ENCODE data around the gene AGTR1. TPM values are rescaled to one million over a fixed set of nuclear protein-coding genes. Genes with fewer than 3 reads are reported as not detected.

AGTR1 gene
- polyA plus RNA-seq, 1 experiment = 0.35 TPM

DNA sequence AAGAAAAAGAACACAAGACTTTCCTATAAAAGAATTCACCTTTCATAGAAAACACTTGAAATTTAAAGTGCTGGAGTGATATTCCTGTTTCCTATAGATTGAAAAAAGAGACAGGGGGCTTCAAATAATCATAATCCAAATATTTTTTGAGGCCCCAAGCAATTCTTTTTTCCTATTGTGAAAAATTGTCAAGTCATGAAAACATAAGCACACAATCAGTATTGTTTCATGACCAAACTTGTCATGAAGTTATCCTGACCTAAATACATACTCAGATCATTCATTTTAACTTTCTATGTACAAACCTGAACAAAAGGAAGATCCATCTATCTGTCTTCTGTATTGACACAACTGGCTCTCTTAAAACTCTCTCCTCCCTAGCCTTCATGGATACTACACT is 57.9 kb downstream of the AGTR1 start:
- TF ChIP-seq, protein P1, sequence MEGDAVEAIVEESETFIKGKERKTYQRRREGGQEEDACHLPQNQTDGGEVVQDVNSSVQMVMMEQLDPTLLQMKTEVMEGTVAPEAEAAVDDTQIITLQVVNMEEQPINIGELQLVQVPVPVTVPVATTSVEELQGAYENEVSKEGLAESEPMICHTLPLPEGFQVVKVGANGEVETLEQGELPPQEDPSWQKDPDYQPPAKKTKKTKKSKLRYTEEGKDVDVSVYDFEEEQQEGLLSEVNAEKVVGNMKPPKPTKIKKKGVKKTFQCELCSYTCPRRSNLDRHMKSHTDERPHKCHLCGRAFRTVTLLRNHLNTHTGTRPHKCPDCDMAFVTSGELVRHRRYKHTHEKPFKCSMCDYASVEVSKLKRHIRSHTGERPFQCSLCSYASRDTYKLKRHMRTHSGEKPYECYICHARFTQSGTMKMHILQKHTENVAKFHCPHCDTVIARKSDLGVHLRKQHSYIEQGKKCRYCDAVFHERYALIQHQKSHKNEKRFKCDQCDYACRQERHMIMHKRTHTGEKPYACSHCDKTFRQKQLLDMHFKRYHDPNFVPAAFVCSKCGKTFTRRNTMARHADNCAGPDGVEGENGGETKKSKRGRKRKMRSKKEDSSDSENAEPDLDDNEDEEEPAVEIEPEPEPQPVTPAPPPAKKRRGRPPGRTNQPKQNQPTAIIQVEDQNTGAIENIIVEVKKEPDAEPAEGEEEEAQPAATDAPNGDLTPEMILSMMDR (IDR thresholded peaks at IDR 0.05; ENCODE audit: low read depth, low read length) = no peak
- Histone ChIP-seq H3K4me3 (ENCODE audit: low read depth, low read length) (no peak overlapping the region), H3K9me3 (ENCODE audit: control insufficient read depth, insufficient read depth, low read length) (no peaks in the 10 kb centered on the region), H3K27me3 (ENCODE audit: control insufficient read depth, insufficient read depth, low read length) (peaks cover 4% of the 10 kb centered on the region), H3K27ac (ENCODE audit: low read depth, low read length) (no peak overlapping the region)
- DNase-seq (ENCODE audit: low read depth, low spot score) = no peak
- POLR2A ChIA-PET = no interaction called here
- CTCF ChIA-PET = no interaction called here

GRCh38 chr3:148756311-148756710 is 58.6 kb downstream of the AGTR1 start:
- Histone ChIP-seq H3K27ac (ENCODE audit: low read depth, low read length) (no peak overlapping the region), H3K27me3 (ENCODE audit: control insufficient read depth, insufficient read depth, low read length) (peaks cover 4% of the 10 kb centered on the region), H3K9me3 (ENCODE audit: control insufficient read depth, insufficient read depth, low read length) (no peaks in the 10 kb centered on the region), H3K4me3 (ENCODE audit: low read depth, low read length) (no peak overlapping the region)
- POLR2A ChIA-PET = no interaction called here
- TF ChIP-seq, protein P1 (IDR thresholded peaks at IDR 0.05; ENCODE audit: low read depth, low read length) = no peak
- CTCF ChIA-PET = no interaction called here
- DNase-seq (ENCODE audit: low read depth, low spot score) = no peak

DNA sequence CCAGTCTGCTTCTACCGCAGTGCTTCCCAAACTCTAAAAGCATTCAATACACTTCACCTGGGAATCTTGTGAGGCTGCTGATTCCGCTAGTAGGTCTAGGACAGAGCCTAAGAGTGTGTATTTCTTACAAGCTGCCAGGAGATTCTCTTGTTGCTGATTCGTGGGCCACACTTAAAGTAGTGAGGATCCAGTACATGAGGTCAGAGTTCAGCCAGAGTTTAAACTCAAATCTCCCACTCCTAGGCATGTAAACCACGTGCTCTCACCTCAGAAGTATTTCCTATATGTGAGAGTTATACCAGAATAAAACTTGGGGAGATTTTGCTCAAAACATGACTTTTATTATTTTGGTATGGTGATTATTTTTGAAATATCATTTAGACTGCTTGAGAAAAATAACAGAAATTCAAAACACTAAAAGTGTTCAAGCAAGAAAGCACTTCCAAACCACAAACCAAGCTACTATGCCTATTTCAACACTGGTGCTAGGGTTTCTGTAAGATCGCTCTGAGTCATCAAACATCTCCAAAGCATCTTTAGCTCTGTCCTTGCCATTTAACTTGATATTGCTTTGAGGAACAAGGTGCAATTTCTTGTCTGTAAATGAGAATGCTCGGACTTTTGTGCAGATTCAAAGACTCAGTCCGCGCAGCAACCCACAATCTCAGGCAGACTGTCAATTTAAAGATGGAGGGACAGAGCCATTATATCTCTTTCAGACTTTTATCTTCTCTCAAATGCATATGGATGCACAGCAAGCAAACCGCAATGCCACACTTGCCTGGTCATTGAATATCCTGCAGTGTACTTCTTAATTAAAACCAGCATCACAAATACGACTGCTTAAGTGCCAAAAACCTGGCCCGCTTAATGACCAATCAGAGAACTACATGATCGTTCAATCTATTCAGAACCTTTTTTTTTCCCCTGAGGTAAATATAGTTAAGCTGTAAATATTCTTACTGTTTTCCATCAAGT is 59.8 kb downstream of the AGTR1 start:
- H3K27ac ChIP-seq (ENCODE audit: low read depth, low read length) = no peak overlapping the region
- peak; percentile 16 for DNase-seq (ENCODE audit: low read depth, low spot score)
- CTCF ChIA-PET = no interaction called here

GRCh38 chr3:148758303-148758884 is 60.7 kb downstream of the AGTR1 start:
- ChIA-PET POLR2A (no interaction called here), CTCF (no interaction called here)
- Histone ChIP-seq H3K27ac (ENCODE audit: low read depth, low read length) (no peak overlapping the region), H3K27me3 (ENCODE audit: control insufficient read depth, insufficient read depth, low read length) (peaks cover 4% of the 10 kb centered on the region), H3K4me3 (ENCODE audit: low read depth, low read length) (no peak overlapping the region), H3K9me3 (ENCODE audit: control insufficient read depth, insufficient read depth, low read length) (no peaks in the 10 kb centered on the region)
- TF ChIP-seq, protein P1 (IDR thresholded peaks at IDR 0.05; ENCODE audit: low read depth, low read length) = no peak
- no peak for DNase-seq (ENCODE audit: low read depth, low spot score)

More for the DNA sequence above, 59.8 kb downstream of the AGTR1 start:
- peaks cover 4% of the 10 kb centered on the region for H3K27me3 ChIP-seq (ENCODE audit: control insufficient read depth, insufficient read depth, low read length)
- TF ChIP-seq, protein P1 (IDR thresholded peaks at IDR 0.05; ENCODE audit: low read depth, low read length) = no peak
- POLR2A ChIA-PET = no interaction called here
- H3K9me3 ChIP-seq (ENCODE audit: control insufficient read depth, insufficient read depth, low read length) = no peaks in the 10 kb centered on the region
- no peak overlapping the region for H3K4me3 ChIP-seq (ENCODE audit: low read depth, low read length)

DNA sequence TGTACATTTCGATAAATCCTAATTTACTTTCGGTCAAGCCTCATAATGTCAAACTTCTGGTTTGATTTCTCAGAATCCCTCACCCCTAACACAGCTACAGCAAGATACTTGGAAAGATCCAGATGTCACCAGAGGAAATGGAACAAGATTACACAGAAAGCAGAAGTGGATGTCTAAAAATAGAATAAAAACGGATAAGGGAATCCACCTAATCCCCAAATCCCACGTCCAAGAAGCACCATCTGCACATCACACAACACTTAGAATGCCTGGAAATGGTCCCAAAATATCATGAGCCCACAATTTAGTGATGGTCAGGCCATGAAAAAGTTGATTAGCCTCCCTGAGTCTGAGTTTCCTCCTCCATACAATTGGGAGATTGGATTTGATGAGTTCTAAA is 61.7 kb downstream of the AGTR1 start:
- peaks cover 4% of the 10 kb centered on the region for H3K27me3 ChIP-seq (ENCODE audit: control insufficient read depth, insufficient read depth, low read length)
- ChIA-PET CTCF (no interaction called here), POLR2A (no interaction called here)
- no peak overlapping the region for H3K27ac ChIP-seq (ENCODE audit: low read depth, low read length)
- H3K4me3 ChIP-seq (ENCODE audit: low read depth, low read length) = no peak overlapping the region
- no peak for DNase-seq (ENCODE audit: low read depth, low spot score)
- H3K9me3 ChIP-seq (ENCODE audit: control insufficient read depth, insufficient read depth, low read length) = no peaks in the 10 kb centered on the region
- TF ChIP-seq, protein P1 (IDR thresholded peaks at IDR 0.05; ENCODE audit: low read depth, low read length) = no peak
